Mucosa of rectum (tissue), 2 donors: ENCODE results near the gene WRNIP1.

Source experiments
- H3K27ac ChIP-seq, 2 donors: one replicate each; pipeline ENCODE4 v1.7.0; 2013; ENCODE audit warnings: inconsistent platforms in 2 of 2, low read depth in 2 of 2, low read length in 2 of 2
- H3K27me3 ChIP-seq, 2 donors: one replicate each; pipeline ENCODE4 v1.7.0; 2013; ENCODE audit warnings: low read length in 2 of 2; ENCODE audit not compliant: control insufficient read depth in 2 of 2, insufficient read depth in 2 of 2
- H3K36me3 ChIP-seq, 2 donors: one replicate each; pipeline ENCODE4 v1.7.0; 2013; ENCODE audit warnings: low read length in 2 of 2; ENCODE audit not compliant: control insufficient read depth in 2 of 2, insufficient read depth in 2 of 2
- H3K4me1 ChIP-seq, 2 donors: one replicate each; pipeline ENCODE4 v1.7.0; 2013; ENCODE audit warnings: low read length in 2 of 2, mild to moderate bottlenecking in 1 of 2; ENCODE audit not compliant: control insufficient read depth in 2 of 2, insufficient read depth in 2 of 2
- H3K4me3 ChIP-seq, 2 donors: one replicate each; pipeline ENCODE4 v1.7.0; 2013; ENCODE audit warnings: low read length in 2 of 2
- H3K9ac ChIP-seq, 2 donors: one replicate each; pipeline ENCODE4 v1.7.0; 2013; ENCODE audit warnings: low read length in 2 of 2, low read depth in 1 of 2, mild to moderate bottlenecking in 1 of 2
- H3K9me3 ChIP-seq, 2 donors: one replicate each; pipeline ENCODE4 v1.7.0; 2013; ENCODE audit warnings: low read length in 2 of 2; ENCODE audit not compliant: control insufficient read depth in 2 of 2
- donor health status: healthy.
- donor health status: Normal muscosa, but diverticular disease.

WRNIP1 gene

DNA sequence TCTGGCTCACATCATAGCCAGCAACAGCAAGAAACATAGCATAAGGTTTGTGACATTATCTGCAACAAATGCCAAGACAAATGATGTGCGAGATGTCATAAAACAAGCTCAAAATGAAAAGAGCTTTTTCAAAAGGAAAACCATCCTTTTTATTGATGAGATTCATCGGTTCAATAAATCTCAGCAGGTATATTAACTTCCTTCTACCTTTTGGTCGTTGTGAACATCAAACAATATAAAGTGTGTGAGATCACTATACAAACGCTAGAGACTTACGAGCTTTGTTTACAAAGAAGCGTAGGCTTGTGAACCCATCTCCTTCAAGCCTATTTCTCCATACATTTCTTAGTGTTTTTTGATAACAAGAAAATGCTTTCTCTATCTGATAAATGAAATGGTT, 3.5 kb downstream of the WRNIP1 start:
- Histone ChIP-seq H3K4me1 (peaks cover 23% of the 10 kb centered on the region in 2 donors), H3K27me3 (no peaks in the 10 kb centered on the region), H3K36me3 (peaks cover 11% of the 10 kb centered on the region in 2 donors), H3K9ac (no peak overlapping the region), H3K9me3 (no peaks in the 10 kb centered on the region), H3K27ac (no peak overlapping the region), H3K4me3 (no peak overlapping the region)

- Histone ChIP-seq H3K4me3 (no peak overlapping the region), H3K4me1 (peaks cover 21 to 23% of the 10 kb centered on the region in 2 donors), H3K36me3 (peaks cover 17 to 22% of the 10 kb centered on the region in 2 donors)
Observed at GRCh38 chr6:2770171-2770570, 5.0 kb downstream of the WRNIP1 start.

DNA sequence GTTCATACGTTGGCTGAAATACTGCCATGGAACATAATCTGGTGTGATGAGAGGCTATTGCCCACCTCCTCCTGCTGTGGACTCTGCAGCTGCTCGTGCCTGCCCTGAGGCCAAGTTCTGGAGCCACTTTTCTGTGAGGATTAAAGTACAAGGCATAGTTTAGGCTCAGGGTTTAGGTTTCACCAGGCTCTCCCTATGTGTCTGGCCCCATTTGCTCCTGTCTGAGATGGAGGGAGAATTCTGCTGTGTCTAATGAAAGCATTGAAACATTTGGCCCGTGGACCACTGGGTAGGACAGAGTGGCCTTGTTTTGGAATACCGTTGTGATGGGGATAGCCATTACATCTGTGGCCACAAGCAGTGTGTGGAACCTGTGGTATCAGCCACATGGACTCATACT, 5.9 kb downstream of the WRNIP1 start:
- no peak overlapping the region for H3K4me3 ChIP-seq
- peaks cover 17 to 22% of the 10 kb centered on the region in 2 donors for H3K36me3 ChIP-seq
- no peak overlapping the region for H3K27ac ChIP-seq
- no peaks in the 10 kb centered on the region for H3K9me3 ChIP-seq
- no peak overlapping the region for H3K9ac ChIP-seq
- no peaks in the 10 kb centered on the region for H3K27me3 ChIP-seq
- peaks cover 21 to 23% of the 10 kb centered on the region in 2 donors for H3K4me1 ChIP-seq

More at GRCh38 chr6:2770171-2770570, 5.0 kb downstream of the WRNIP1 start:
- H3K27me3 ChIP-seq: no peaks in the 10 kb centered on the region
- H3K9me3 ChIP-seq: no peaks in the 10 kb centered on the region
- no peak overlapping the region for H3K27ac ChIP-seq
- H3K9ac ChIP-seq: no peak overlapping the region

GRCh38 chr6:2772840-2773239, 7.6 kb downstream of the WRNIP1 start:
- no peak overlapping the region for H3K9ac ChIP-seq
- no peaks in the 10 kb centered on the region for H3K9me3 ChIP-seq
- peaks cover 6 to 13% of the 10 kb centered on the region in 2 donors for H3K4me1 ChIP-seq
- H3K4me3 ChIP-seq: no peak overlapping the region
- peaks cover 20 to 22% of the 10 kb centered on the region in 2 donors for H3K36me3 ChIP-seq
- no peak overlapping the region for H3K27ac ChIP-seq
- H3K27me3 ChIP-seq: no peaks in the 10 kb centered on the region

GRCh38 chr6:2773449-2773848, 8.3 kb downstream of the WRNIP1 start:
- no peak overlapping the region for H3K27ac ChIP-seq
- H3K27me3 ChIP-seq: no peaks in the 10 kb centered on the region
- no peaks in the 10 kb centered on the region for H3K9me3 ChIP-seq
- H3K4me1 ChIP-seq: peaks cover 3 to 7% of the 10 kb centered on the region in 2 donors
- peaks cover 22 to 25% of the 10 kb centered on the region in 2 donors for H3K36me3 ChIP-seq
- H3K4me3 ChIP-seq: no peak overlapping the region
- no peak overlapping the region for H3K9ac ChIP-seq

DNA sequence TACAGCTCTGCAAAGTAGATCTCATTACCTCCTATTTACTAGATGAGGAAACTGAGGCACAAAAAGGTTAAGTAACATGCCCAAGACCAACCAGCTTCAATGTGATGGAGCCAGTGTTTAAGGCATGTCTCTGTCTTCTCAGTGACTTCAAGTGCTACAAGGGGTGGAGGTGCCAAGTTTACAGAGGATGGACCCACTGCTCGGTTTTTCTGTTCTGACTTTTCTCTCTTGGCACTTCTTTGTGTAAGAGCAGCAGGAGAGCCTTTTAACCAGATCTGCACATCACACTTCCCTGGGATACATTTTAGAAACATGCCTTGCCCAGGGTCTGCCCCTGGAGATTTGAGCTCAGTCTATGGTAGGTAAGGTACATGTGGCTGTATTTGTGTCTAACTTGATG, 9.8 kb downstream of the WRNIP1 start:
- Histone ChIP-seq H3K27me3 (no peaks in the 10 kb centered on the region), H3K36me3 (peaks cover 31 to 39% of the 10 kb centered on the region in 2 donors), H3K27ac (no peak overlapping the region), H3K9ac (no peak overlapping the region), H3K4me3 (no peak overlapping the region), H3K4me1 (peaks cover 0 to 5% of the 10 kb centered on the region in 2 donors), H3K9me3 (no peaks in the 10 kb centered on the region)

- H3K27me3 ChIP-seq: no peaks in the 10 kb centered on the region
- H3K36me3 ChIP-seq: peaks cover 45 to 50% of the 10 kb centered on the region in 2 donors
- no peak overlapping the region for H3K4me3 ChIP-seq
- H3K4me1 ChIP-seq: no peaks in the 10 kb centered on the region
- no peak overlapping the region for H3K9ac ChIP-seq
- no peak overlapping the region for H3K27ac ChIP-seq
- no peaks in the 10 kb centered on the region for H3K9me3 ChIP-seq
Observed at GRCh38 chr6:2777249-2777648, 12.1 kb downstream of the WRNIP1 start.

- Histone ChIP-seq H3K4me3 (no peak overlapping the region), H3K27me3 (no peaks in the 10 kb centered on the region), H3K27ac (no peak overlapping the region), H3K9ac (no peak overlapping the region), H3K36me3 (peaks cover 32 to 43% of the 10 kb centered on the region in 2 donors), H3K9me3 (no peaks in the 10 kb centered on the region), H3K4me1 (peaks cover 14 to 19% of the 10 kb centered on the region in 2 donors)
Observed at GRCh38 chr6:2780102-2780737, 15.0 kb downstream of the WRNIP1 start.

DNA sequence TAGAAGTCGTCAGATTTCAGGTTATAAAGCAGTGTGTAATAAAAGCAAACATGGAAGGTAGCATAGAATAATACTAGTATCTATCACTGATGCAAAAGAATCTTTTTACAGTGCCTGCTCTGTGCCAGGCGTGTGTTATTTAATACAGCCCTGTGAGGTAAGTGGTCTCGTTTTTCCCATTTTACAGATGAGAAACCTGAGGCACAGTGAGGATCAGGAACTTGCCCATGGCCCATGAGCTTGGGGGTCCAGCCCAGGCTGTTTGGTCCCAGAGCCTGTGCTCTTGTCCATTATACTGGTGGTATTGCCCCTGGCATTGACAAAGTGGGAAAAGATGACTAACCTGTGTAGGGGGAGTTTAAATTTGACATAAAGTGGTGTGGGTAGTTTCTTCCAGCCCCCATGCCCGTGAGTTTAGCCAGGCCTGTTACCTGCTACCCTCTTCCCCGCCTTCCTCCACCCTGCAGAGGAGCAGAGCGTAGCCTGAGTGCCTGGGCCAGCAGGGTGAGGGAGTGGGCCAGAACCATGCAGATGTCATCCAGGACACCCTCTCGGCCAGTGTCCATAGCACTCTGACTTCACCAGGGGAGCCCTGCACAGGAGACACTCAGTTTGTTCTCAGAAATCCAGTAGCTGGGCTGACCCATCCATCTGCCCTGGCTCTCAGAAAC, 16.6 kb downstream of the WRNIP1 start:
- H3K9me3 ChIP-seq: no peaks in the 10 kb centered on the region
- no peak overlapping the region for H3K27ac ChIP-seq
- no peak overlapping the region for H3K9ac ChIP-seq
- H3K4me3 ChIP-seq: no peak overlapping the region
- H3K27me3 ChIP-seq: no peaks in the 10 kb centered on the region
- H3K36me3 ChIP-seq: peaks cover 28 to 46% of the 10 kb centered on the region in 2 donors
- peaks cover 14 to 19% of the 10 kb centered on the region in 2 donors for H3K4me1 ChIP-seq

- H3K9me3 ChIP-seq: no peaks in the 10 kb centered on the region
- peaks cover 14 to 19% of the 10 kb centered on the region in 2 donors for H3K4me1 ChIP-seq
- H3K4me3 ChIP-seq: no peak overlapping the region
- H3K27me3 ChIP-seq: no peaks in the 10 kb centered on the region
- no peak overlapping the region for H3K9ac ChIP-seq
- peaks cover 28 to 46% of the 10 kb centered on the region in 2 donors for H3K36me3 ChIP-seq
- no peak overlapping the region for H3K27ac ChIP-seq
Observed at GRCh38 chr6:2782356-2782708, 17.1 kb downstream of the WRNIP1 start.
